Psoas muscle (tissue), 8 donors: ENCODE results near the gene ITFG2. TPM values are rescaled to one million over a fixed set of nuclear protein-coding genes. Genes with fewer than 3 reads are reported as not detected.
"Not testable (repeated sequence)": the region's sequence is repeated elsewhere in the genome, so short reads cannot be mapped to it uniquely, and the experiment has no call there.

Experiments
- ATAC-seq, 4 donors: fragments of 200-7000 bp; cut with Tn5 transposase; one replicate each; pipeline ENCODE4 v1.9.1; 2020; ENCODE audit warnings: moderate library complexity in 3 of 4, mild to moderate bottlenecking in 2 of 4
- DNase-seq, 2 donors: peaks; one replicate each; pipeline ENCODE4 v3.0.0-alpha.2; 2020
- H3K27ac ChIP-seq: fragments of 200-600 bp; one replicate; pipeline ENCODE4 v1.8.0; 2022
- H3K27me3 ChIP-seq, 3 donors: fragments of 200-600 bp in 1 of 3; one replicate each; pipeline versions ENCODE4 v1.6.1 to v1.8.0; 2013 to 2022; ENCODE audit warnings: low read length in 2 of 3, mild to moderate bottlenecking in 2 of 3, moderate library complexity in 1 of 3; ENCODE audit not compliant: insufficient read depth in 3 of 3
- H3K36me3 ChIP-seq, 2 donors: fragments of 200-600 bp in 1 of 2; one replicate each; pipeline versions ENCODE4 v1.6.1 to v1.8.0; 2013 to 2022; ENCODE audit warnings: low read depth in 1 of 2, mild to moderate bottlenecking in 1 of 2, moderate library complexity in 1 of 2; ENCODE audit not compliant: insufficient read depth in 1 of 2
- H3K4me1 ChIP-seq: fragments of 200-600 bp; one replicate; pipeline ENCODE4 v1.8.0; 2022
- H3K4me3 ChIP-seq: fragments of 200-600 bp; one replicate; pipeline ENCODE4 v1.8.0; 2022; ENCODE audit warnings: mild to moderate bottlenecking
- H3K9me3 ChIP-seq: fragments of 200-600 bp; one replicate; pipeline ENCODE4 v1.8.0; 2022
- CTCF ChIP-seq: fragments of 200-600 bp; IDR thresholded peaks from one replicate; pipeline ENCODE4 v1.8.0; 2022; ENCODE audit warnings: antibody characterized with exemption
- WGBS, 3 donors: extraction: QIAGEN DNeasy Blood & Tissue Kit; methylation state at CpG; one replicate each; pipeline versions ENCODE4 v1.1.6 to v1.1.7; 2013; 5-methylcytosine and 5-hydroxymethylcytosine counted together
- intact Hi-C, 2 donors: fragments of 100-400 bp; cut with DNase I; formaldehyde crosslinking; loops; one replicate each; pipeline versions ENCODE4 v1.11.0 to v1.14.2; 2022
- polyA plus RNA-seq, 3 donors: library from polyadenylated mRNA; stranded (reverse); fragments of 200-250 nt; gene quantifications; one replicate each; pipeline ENCODE4 v1.2.3, GENCODE V29; 2013
- total RNA-seq, 4 donors: library from RNA; stranded (reverse); fragmentation: NEBNext Ultra II Directional in 2 of 4; extraction: Animal tissue kit (Norgen Biotek cat#: 25700) in 2 of 4; gene quantifications; one replicate each; pipeline versions ENCODE4 v1.2.1 to v1.2.4, GENCODE V29; 2021 to 2023
- donor health status: healthy with polysubstance abuse.
- donor health status: DM: no; HTN: no; CAD: no; lungs with moderate emphysema.
- donor health status: Bipolar disorder and iron deficiency.
- donor health status: healthy.
- donor health status: DM: yes; HTN: yes; CAD: no.
- donor health status: DM: no; HTN: no; CAD: no.
- donor health status: DM: no; HTN: no; CAD: no.
- donor health status: DM: yes; HTN: yes; CAD: no.

Gene ITFG2
- total and polyA plus RNA-seq, 7 donors = 5.1 to 12.8 (median 8.8) TPM

GRCh38 chr12:2864198-2864597 is 51.7 kb downstream of the ITFG2 start:
- Histone ChIP-seq H3K36me3 (no peaks in the 10 kb centered on the region), H3K27me3 (no peaks in the 10 kb centered on the region), H3K4me1 (no peaks in the 10 kb centered on the region), H3K9me3 (no peaks in the 10 kb centered on the region), H3K27ac (no peak overlapping the region), H3K4me3 (no peak overlapping the region)
- no peak for TF ChIP-seq CTCF
- intact Hi-C loops = no loop called here
- no peak for ATAC-seq
- no peak for DNase-seq
- WGBS, 3 donors = 97 to 98% (median 98%) methylated on average over 9 of the region's 9 CpGs

GRCh38 chr12:2868986-2869632 is 56.6 kb downstream of the ITFG2 start:
- not testable (repeated sequence) for ATAC-seq
- 93 to 98% (median 95%) methylated on average over 9 of the region's 9 CpGs for WGBS, 3 donors

More at GRCh38 chr12:2868986-2869632, 56.6 kb downstream of the ITFG2 start:
- H3K4me1 ChIP-seq, H3K9me3 ChIP-seq, H3K27me3 ChIP-seq, DNase-seq, H3K4me3 ChIP-seq, H3K36me3 ChIP-seq, intact Hi-C loops, H3K27ac ChIP-seq: not testable (repeated sequence)

Other genes starting within 250 kb of the ITFG2 start
- gene FKBP4, start 17.7 kb upstream of the ITFG2 start, total RNA-seq = 100 to 1,000 TPM in 2 of 4 donors, 10 to 100 TPM in 2; 80.7 to 122 (median 92.0) TPM
- 100 to 1,000 TPM in 1 of 3 donors, 10 to 100 TPM in 2; 62.4 to 116 (median 86.2) TPM for gene FKBP4, start 17.7 kb upstream of the ITFG2 start, polyA plus RNA-seq
- 1 to 10 TPM in 2 of 4 donors, under 1 TPM in 2; 0.96 to 2.4 (median 1.1) TPM for gene NRIP2, start 22.4 kb downstream of the ITFG2 start, total RNA-seq
- 1 to 10 TPM; 1.0 to 1.3 (median 1.3) TPM for gene NRIP2, start 22.4 kb downstream of the ITFG2 start, polyA plus RNA-seq
- not detected for gene TEX52, start 44.4 kb downstream of the ITFG2 start, total RNA-seq
- not detected for gene TEX52, start 44.4 kb downstream of the ITFG2 start, polyA plus RNA-seq
- gene FOXM1, start 64.5 kb downstream of the ITFG2 start, total RNA-seq = under 1 TPM in 3 of 4 donors, not detected in 1; 0.15 to 0.59 (median 0.52) TPM
- gene FOXM1, start 64.5 kb downstream of the ITFG2 start, polyA plus RNA-seq = under 1 TPM; 0.17 to 0.20 (median 0.17) TPM
- gene RHNO1, start 64.6 kb downstream of the ITFG2 start, total RNA-seq = 10 to 100 TPM in 1 of 4 donors, 1 to 10 TPM in 3; 1.8 to 11.7 (median 5.5) TPM
- 1 to 10 TPM; 3.1 to 7.9 (median 6.4) TPM for gene RHNO1, start 64.6 kb downstream of the ITFG2 start, polyA plus RNA-seq
- 1 to 10 TPM; 4.9 to 9.1 (median 8.0) TPM for gene TULP3, start 78.2 kb downstream of the ITFG2 start, total RNA-seq
- 1 to 10 TPM; 3.9 to 7.3 (median 4.4) TPM for gene TULP3, start 78.2 kb downstream of the ITFG2 start, polyA plus RNA-seq
- 100 to 1,000 TPM in 3 of 4 donors, 10 to 100 TPM in 1; 96.2 to 236 (median 171) TPM for gene TEAD4, start 146.7 kb downstream of the ITFG2 start, total RNA-seq
- 10 to 100 TPM; 71.2 to 88.7 (median 81.4) TPM for gene TEAD4, start 146.7 kb downstream of the ITFG2 start, polyA plus RNA-seq